Measurements from ENCODE around the gene SHE.

DNA sequence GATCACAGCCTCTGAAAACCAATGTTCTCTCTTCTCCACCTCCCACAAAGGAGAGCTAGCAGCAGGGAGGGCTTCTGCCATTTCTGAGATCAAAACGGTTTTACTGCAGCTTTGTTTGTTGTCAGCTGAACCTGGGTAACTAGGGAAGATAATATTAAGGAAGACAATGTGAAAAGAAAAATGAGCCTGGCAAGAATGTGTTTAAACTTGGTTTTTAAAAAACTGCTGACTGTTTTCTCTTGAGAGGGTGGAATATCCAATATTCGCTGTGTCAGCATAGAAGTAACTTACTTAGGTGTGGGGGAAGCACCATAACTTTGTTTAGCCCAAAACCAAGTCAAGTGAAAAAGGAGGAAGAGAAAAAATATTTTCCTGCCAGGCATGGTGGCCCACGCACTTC lies 36.0 kb downstream of the SHE start:
- TF ChIP-seq, protein P1, sequence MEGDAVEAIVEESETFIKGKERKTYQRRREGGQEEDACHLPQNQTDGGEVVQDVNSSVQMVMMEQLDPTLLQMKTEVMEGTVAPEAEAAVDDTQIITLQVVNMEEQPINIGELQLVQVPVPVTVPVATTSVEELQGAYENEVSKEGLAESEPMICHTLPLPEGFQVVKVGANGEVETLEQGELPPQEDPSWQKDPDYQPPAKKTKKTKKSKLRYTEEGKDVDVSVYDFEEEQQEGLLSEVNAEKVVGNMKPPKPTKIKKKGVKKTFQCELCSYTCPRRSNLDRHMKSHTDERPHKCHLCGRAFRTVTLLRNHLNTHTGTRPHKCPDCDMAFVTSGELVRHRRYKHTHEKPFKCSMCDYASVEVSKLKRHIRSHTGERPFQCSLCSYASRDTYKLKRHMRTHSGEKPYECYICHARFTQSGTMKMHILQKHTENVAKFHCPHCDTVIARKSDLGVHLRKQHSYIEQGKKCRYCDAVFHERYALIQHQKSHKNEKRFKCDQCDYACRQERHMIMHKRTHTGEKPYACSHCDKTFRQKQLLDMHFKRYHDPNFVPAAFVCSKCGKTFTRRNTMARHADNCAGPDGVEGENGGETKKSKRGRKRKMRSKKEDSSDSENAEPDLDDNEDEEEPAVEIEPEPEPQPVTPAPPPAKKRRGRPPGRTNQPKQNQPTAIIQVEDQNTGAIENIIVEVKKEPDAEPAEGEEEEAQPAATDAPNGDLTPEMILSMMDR (IDR thresholded peaks at IDR 0.05; ENCODE audit: extremely low read depth in 1 of 2, insufficient read depth in 1 of 2, low read depth in 1 of 2, low read length in 2 of 2) = no peak
- no peak for TF ChIP-seq POLR2A (IDR thresholded peaks at IDR 0.05; ENCODE audit: low read depth, low read length)
- TF ChIP-seq EZH2 (IDR thresholded peaks at IDR 0.05; ENCODE audit: borderline replicate concordance, low read depth, low read length, severe bottlenecking) = no peak
- TF ChIP-seq FOS (IDR thresholded peaks at IDR 0.05; ENCODE audit: borderline replicate concordance, insufficient read depth, low read length) = no peak
- TF ChIP-seq GATA2 (IDR thresholded peaks at IDR 0.05; ENCODE audit: insufficient read depth, insufficient read length, low read depth, low read length) = no peak
- no peak for TF ChIP-seq POLR2AphosphoS5 (IDR thresholded peaks at IDR 0.05; ENCODE audit: insufficient read depth, low read depth, low read length)
- TF ChIP-seq, protein P2, sequence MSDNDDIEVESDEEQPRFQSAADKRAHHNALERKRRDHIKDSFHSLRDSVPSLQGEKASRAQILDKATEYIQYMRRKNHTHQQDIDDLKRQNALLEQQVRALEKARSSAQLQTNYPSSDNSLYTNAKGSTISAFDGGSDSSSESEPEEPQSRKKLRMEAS (IDR thresholded peaks at IDR 0.05; ENCODE audit: insufficient read depth, insufficient read length) = no peak
- no peak for TF ChIP-seq JUN (IDR thresholded peaks at IDR 0.05; ENCODE audit: borderline replicate concordance, insufficient read depth, insufficient read length, low read depth)
- TF ChIP-seq MYC (IDR thresholded peaks at IDR 0.05; ENCODE audit: low read depth, low read length) = no peak
